ENCODE data around the gene ACTR2.

DNA sequence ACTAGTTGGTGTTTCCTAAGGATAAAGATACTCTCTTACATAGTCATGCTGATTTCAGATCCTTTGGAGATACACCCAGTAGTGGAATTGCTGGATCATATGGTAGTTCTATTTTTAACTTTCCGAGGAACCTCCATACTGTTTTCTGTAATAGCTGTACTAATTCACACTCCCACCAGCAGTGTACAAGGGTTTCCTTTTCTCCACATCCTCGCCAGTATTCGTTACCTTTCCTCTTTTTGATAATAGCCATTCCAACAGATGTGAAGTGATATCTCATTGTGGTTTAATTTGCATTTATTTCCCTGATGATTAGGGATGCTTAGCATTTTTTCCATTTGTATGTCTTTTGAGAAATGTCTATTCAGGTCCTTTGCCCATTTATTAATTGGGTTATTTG lies 34.0 kb downstream of the ACTR2 start:
- TF ChIP-seq, protein P1, sequence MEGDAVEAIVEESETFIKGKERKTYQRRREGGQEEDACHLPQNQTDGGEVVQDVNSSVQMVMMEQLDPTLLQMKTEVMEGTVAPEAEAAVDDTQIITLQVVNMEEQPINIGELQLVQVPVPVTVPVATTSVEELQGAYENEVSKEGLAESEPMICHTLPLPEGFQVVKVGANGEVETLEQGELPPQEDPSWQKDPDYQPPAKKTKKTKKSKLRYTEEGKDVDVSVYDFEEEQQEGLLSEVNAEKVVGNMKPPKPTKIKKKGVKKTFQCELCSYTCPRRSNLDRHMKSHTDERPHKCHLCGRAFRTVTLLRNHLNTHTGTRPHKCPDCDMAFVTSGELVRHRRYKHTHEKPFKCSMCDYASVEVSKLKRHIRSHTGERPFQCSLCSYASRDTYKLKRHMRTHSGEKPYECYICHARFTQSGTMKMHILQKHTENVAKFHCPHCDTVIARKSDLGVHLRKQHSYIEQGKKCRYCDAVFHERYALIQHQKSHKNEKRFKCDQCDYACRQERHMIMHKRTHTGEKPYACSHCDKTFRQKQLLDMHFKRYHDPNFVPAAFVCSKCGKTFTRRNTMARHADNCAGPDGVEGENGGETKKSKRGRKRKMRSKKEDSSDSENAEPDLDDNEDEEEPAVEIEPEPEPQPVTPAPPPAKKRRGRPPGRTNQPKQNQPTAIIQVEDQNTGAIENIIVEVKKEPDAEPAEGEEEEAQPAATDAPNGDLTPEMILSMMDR (conservative IDR thresholded peaks at IDR 0.05 in 1 of 2, IDR thresholded peaks at IDR 0.05 in 1 of 2; ENCODE audit: extremely low read depth in 1 of 2, insufficient read depth in 1 of 2, low read depth in 1 of 2, low read length in 2 of 2), result no peak
- TF ChIP-seq EZH2 (IDR thresholded peaks at IDR 0.05; ENCODE audit: borderline replicate concordance, low read length), result no peak

Measured in mammary epithelial cell (primary cell).